GM12892 (cell line): ENCODE results near the gene KRTAP5-11.
"Not testable (repeated sequence)": the region's sequence is repeated elsewhere in the genome, so short reads cannot be mapped to it uniquely, and the experiment has no call there.

Experiments used
- DNase-seq: peaks from one replicate; pipeline ENCODE4 v3.0.0; 2011; ENCODE audit not compliant: insufficient read length
- FAIRE-seq: peaks from 2 replicates; lab custom pipeline; 2011; peaks lifted over from hg19 to GRCh38; lab: Jason Lieb, UNC
- POLR2A ChIP-seq: IDR thresholded peaks from 2 replicates; pipeline ENCODE4 v1.6.1; 2011; ENCODE audit warnings: low read depth, low read length, control low read depth
- POLR2AphosphoS5 ChIP-seq: IDR thresholded peaks from 2 replicates; pipeline ENCODE4 v1.6.1; 2011; ENCODE audit warnings: low read depth, low read length, control low read depth
- TAF1 ChIP-seq: IDR thresholded peaks from 2 replicates; pipeline ENCODE4 v1.6.1; 2011; ENCODE audit warnings: low read depth, mild to moderate bottlenecking, control low read depth, low read length, borderline replicate concordance

KRTAP5-11 gene

GRCh38 chr11:71588314-71588713, 5.6 kb upstream of the KRTAP5-11 start:
- not testable (repeated sequence) for FAIRE-seq, DNase-seq

GRCh38 chr11:71585673-71586072, 3.0 kb upstream of the KRTAP5-11 start:
- FAIRE-seq, DNase-seq: not testable (repeated sequence)

GRCh38 chr11:71582969-71583368, 294 bp upstream of the KRTAP5-11 start:
- not testable (repeated sequence) for FAIRE-seq, DNase-seq

- FAIRE-seq: no peak
- DNase-seq: no peak
- TF ChIP-seq TAF1 (no peak), POLR2A (no peak), POLR2AphosphoS5 (no peak)
These were observed 849 bp downstream of the KRTAP5-11 start for GRCh38 chr11:71581826-71582225.

GRCh38 chr11:71580057-71581003, 2.3 kb downstream of the KRTAP5-11 start:
- peak; percentile 36 for DNase-seq
- TF ChIP-seq POLR2A: no peak
- no peak for TF ChIP-seq POLR2AphosphoS5
- no peak for TF ChIP-seq TAF1
- FAIRE-seq: no peak

GRCh38 chr11:71579513-71579912, 3.2 kb downstream of the KRTAP5-11 start:
- not testable (repeated sequence) for DNase-seq, FAIRE-seq

GRCh38 chr11:71577469-71578004, 5.1 kb downstream of the KRTAP5-11 start:
- DNase-seq (no peak), FAIRE-seq (no peak)
- TF ChIP-seq POLR2AphosphoS5 (no peak), POLR2A (no peak), TAF1 (no peak)

- not testable (repeated sequence) for FAIRE-seq
These were observed 5.8 kb downstream of the KRTAP5-11 start for GRCh38 chr11:71576688-71577465.

GRCh38 chr11:71575723-71576424, 6.8 kb downstream of the KRTAP5-11 start:
- DNase-seq (no peak), FAIRE-seq (no peak)
- no peak for TF ChIP-seq TAF1
- TF ChIP-seq POLR2AphosphoS5: no peak
- TF ChIP-seq POLR2A: no peak

More at GRCh38 chr11:71576688-71577465, 5.8 kb downstream of the KRTAP5-11 start:
- not testable (repeated sequence) for DNase-seq

- no peak for FAIRE-seq
- no peak for TF ChIP-seq TAF1
- no peak for TF ChIP-seq POLR2AphosphoS5
- TF ChIP-seq POLR2A: no peak
- no peak for DNase-seq
These were observed 8.3 kb downstream of the KRTAP5-11 start for GRCh38 chr11:71574418-71574817.

GRCh38 chr11:71572811-71573210, 9.9 kb downstream of the KRTAP5-11 start:
- no peak for FAIRE-seq
- DNase-seq: no peak
- TF ChIP-seq POLR2AphosphoS5: no peak
- no peak for TF ChIP-seq TAF1
- no peak for TF ChIP-seq POLR2A

GRCh38 chr11:71571101-71571850, 11.4 kb downstream of the KRTAP5-11 start:
- not testable (repeated sequence) for FAIRE-seq, DNase-seq
